ENCODE data around the gene STK17A.

DNA sequence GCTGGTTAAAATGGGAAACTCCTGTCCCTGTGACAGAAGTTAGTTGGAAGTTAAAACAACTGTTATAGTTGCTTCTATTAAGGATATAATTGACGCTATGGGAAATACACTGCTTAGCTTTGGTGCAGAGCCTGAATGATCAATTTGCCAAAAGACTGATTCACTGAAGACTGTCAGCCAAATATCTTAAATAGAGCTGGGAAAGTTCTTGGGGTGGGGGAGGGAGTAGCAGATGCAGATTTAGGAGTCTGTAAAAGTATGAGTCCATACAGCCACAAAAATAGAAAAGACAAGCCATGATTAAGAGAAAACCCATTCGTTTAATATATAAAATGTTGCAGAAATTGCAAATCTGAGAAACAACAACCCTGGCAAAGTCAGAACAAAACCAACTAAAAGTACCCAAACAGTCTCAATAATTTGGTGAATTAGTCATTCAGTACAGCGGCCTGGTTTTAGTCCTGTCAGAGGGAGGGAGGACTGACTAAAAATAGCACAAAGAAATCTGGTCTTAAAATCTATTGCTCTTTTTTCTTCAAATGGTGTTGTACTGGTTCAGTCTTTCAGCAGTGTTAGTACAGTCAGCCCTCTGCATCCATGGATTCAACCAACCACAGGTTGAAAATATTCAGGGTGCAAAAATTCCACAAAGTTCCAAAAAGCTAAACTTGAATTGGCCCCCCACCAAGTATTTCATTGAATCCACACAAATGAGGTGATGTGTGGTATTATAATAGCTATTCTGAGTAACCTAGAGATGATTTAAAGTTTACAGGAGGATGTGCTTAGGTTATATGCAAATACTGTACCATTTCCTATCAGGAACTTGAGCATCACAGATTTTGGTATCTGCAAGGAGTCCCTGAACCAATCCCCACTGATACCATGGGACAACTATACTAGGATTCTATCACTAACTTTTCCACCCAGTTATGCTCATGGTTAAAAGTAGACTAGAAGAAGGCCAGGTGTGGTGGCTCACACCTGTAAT is 30.0 kb downstream of the STK17A start:
- TF ChIP-seq, protein P1, sequence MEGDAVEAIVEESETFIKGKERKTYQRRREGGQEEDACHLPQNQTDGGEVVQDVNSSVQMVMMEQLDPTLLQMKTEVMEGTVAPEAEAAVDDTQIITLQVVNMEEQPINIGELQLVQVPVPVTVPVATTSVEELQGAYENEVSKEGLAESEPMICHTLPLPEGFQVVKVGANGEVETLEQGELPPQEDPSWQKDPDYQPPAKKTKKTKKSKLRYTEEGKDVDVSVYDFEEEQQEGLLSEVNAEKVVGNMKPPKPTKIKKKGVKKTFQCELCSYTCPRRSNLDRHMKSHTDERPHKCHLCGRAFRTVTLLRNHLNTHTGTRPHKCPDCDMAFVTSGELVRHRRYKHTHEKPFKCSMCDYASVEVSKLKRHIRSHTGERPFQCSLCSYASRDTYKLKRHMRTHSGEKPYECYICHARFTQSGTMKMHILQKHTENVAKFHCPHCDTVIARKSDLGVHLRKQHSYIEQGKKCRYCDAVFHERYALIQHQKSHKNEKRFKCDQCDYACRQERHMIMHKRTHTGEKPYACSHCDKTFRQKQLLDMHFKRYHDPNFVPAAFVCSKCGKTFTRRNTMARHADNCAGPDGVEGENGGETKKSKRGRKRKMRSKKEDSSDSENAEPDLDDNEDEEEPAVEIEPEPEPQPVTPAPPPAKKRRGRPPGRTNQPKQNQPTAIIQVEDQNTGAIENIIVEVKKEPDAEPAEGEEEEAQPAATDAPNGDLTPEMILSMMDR (conservative IDR thresholded peaks at IDR 0.05; ENCODE audit: low read length), result no peak
- TF ChIP-seq EZH2phosphoT487 (IDR thresholded peaks at IDR 0.05; ENCODE audit: borderline replicate concordance, low read depth, low read length), result no peak
